ENCODE measurements around the gene ETV5. TPM values are rescaled to one million over a fixed set of nuclear protein-coding genes. Genes with fewer than 3 reads are reported as not detected.

ETV5 gene
- total and polyA plus RNA-seq, 2 donors (not counting 1 experiment from before 2014, with no cell fraction given) = 0.12 to 0.74 TPM

GRCh38 chr3:186121278-186121677 is 12.4 kb upstream of the ETV5 start:
- H3K79me2 ChIP-seq (ENCODE audit: control insufficient read depth, insufficient read depth, low read length) = no peaks in the 10 kb centered on the region
- ATAC-seq (ENCODE audit: low read depth) = no peak
- POLR2A ChIA-PET = interaction anchor here (0.6 kb wide), 1 partner anchor 92 kb away, joined by 4 read pairs; no protein-coding TSS in a partner anchor

GRCh38 chr3:186119499-186119898 is 10.6 kb upstream of the ETV5 start:
- Histone ChIP-seq H4K20me1 (ENCODE audit: control insufficient read depth, insufficient read depth, low read length, poor library complexity, severe bottlenecking) (no peaks in the 10 kb centered on the region), H3K4me2 (replicated peaks; ENCODE audit: low read depth, low read length, poor library complexity, severe bottlenecking) (no peak overlapping the region), H3K36me3 (replicated peaks in 1 of 2; ENCODE audit: control extremely low read depth in 1 of 2, control insufficient read depth in 1 of 2, extremely low read depth in 1 of 2, insufficient read depth in 2 of 2, low read length in 1 of 2) (no peaks in the 10 kb centered on the region), H3K27ac (ENCODE audit: low read length in 2 of 2) (no peak overlapping the region), H3K4me1 (ENCODE audit: control insufficient read depth in 2 of 2, insufficient read depth in 2 of 2, low read length in 2 of 2) (no peaks in the 10 kb centered on the region), H3K79me2 (ENCODE audit: control insufficient read depth, insufficient read depth, low read length) (no peaks in the 10 kb centered on the region), H3K4me3 (ENCODE audit: control extremely low read depth in 1 of 5, extremely low read depth in 1 of 5, insufficient read depth in 1 of 5, low read depth in 2 of 5, low read length in 4 of 5) (no peak overlapping the region), H2AFZ (ENCODE audit: insufficient read depth, low read depth, low read length, poor library complexity, severe bottlenecking) (no peak overlapping the region), H3K9me3 (ENCODE audit: control extremely low read depth in 1 of 3, control insufficient read depth in 2 of 3, insufficient read depth in 1 of 3, low read length in 2 of 3) (no peaks in the 10 kb centered on the region), H3K27me3 (replicated peaks in 1 of 4; ENCODE audit: control extremely low read depth in 1 of 4, control insufficient read depth in 3 of 4, insufficient read depth in 4 of 4, low read length in 3 of 4) (peaks cover 0 to 37% (median 10%) of the 10 kb centered on the region in 4 experiments), H3K9ac (ENCODE audit: low read length) (no peak overlapping the region)
- ATAC-seq (ENCODE audit: low read depth) (no peak), DNase-seq (no peak)
- Mint-ChIP-seq H3K27me3 (peaks cover 66% of the 10 kb centered on the region), H3K4me3 (no peak overlapping the region), H3K4me1 (no peaks in the 10 kb centered on the region), H3K27ac (no peak overlapping the region), H3K9me3 (ENCODE audit: insufficient read depth) (no peaks in the 10 kb centered on the region)
- ChIA-PET POLR2A (no interaction called here), CTCF (no interaction called here)
- intact Hi-C loops (cut with micrococcal nuclease) = no loop called here
- TF ChIP-seq EZH2 (IDR thresholded peaks at IDR 0.05; ENCODE audit: borderline replicate concordance, insufficient read depth, low read depth, low read length, poor library complexity, severe bottlenecking) = no peak
- TF ChIP-seq, protein P1, sequence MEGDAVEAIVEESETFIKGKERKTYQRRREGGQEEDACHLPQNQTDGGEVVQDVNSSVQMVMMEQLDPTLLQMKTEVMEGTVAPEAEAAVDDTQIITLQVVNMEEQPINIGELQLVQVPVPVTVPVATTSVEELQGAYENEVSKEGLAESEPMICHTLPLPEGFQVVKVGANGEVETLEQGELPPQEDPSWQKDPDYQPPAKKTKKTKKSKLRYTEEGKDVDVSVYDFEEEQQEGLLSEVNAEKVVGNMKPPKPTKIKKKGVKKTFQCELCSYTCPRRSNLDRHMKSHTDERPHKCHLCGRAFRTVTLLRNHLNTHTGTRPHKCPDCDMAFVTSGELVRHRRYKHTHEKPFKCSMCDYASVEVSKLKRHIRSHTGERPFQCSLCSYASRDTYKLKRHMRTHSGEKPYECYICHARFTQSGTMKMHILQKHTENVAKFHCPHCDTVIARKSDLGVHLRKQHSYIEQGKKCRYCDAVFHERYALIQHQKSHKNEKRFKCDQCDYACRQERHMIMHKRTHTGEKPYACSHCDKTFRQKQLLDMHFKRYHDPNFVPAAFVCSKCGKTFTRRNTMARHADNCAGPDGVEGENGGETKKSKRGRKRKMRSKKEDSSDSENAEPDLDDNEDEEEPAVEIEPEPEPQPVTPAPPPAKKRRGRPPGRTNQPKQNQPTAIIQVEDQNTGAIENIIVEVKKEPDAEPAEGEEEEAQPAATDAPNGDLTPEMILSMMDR (IDR thresholded peaks at IDR 0.05) = no peak
- WGBS (ENCODE audit: insufficient coverage) = 92% methylated on average over 2 of the region's 4 CpGs

More at GRCh38 chr3:186121278-186121677, 12.4 kb upstream of the ETV5 start:
- Histone ChIP-seq H3K27ac (ENCODE audit: low read length in 2 of 2) (no peak overlapping the region), H4K20me1 (ENCODE audit: control insufficient read depth, insufficient read depth, low read length, poor library complexity, severe bottlenecking) (no peaks in the 10 kb centered on the region), H2AFZ (ENCODE audit: insufficient read depth, low read depth, low read length, poor library complexity, severe bottlenecking) (no peak overlapping the region), H3K9ac (ENCODE audit: low read length) (no peak overlapping the region), H3K4me2 (replicated peaks; ENCODE audit: low read depth, low read length, poor library complexity, severe bottlenecking) (no peak overlapping the region), H3K27me3 (replicated peaks in 1 of 4; ENCODE audit: control extremely low read depth in 1 of 4, control insufficient read depth in 3 of 4, insufficient read depth in 4 of 4, low read length in 3 of 4) (peaks cover 0 to 25% (median 7%) of the 10 kb centered on the region in 4 experiments), H3K4me1 (ENCODE audit: control insufficient read depth in 2 of 2, insufficient read depth in 2 of 2, low read length in 2 of 2) (no peaks in the 10 kb centered on the region), H3K9me3 (ENCODE audit: control extremely low read depth in 1 of 3, control insufficient read depth in 2 of 3, insufficient read depth in 1 of 3, low read length in 2 of 3) (no peaks in the 10 kb centered on the region), H3K36me3 (replicated peaks in 1 of 2; ENCODE audit: control extremely low read depth in 1 of 2, control insufficient read depth in 1 of 2, extremely low read depth in 1 of 2, insufficient read depth in 2 of 2, low read length in 1 of 2) (no peaks in the 10 kb centered on the region), H3K4me3 (ENCODE audit: control extremely low read depth in 1 of 5, extremely low read depth in 1 of 5, insufficient read depth in 1 of 5, low read depth in 2 of 5, low read length in 4 of 5) (no peak overlapping the region)
- Mint-ChIP-seq H3K9me3 (ENCODE audit: insufficient read depth) (no peaks in the 10 kb centered on the region), H3K27me3 (peaks cover 53% of the 10 kb centered on the region), H3K27ac (no peak overlapping the region), H3K4me1 (no peaks in the 10 kb centered on the region), H3K4me3 (no peak overlapping the region)
- 92% methylated on average over 5 of the region's 6 CpGs for WGBS (ENCODE audit: insufficient coverage)
- DNase-seq = no peak
- CTCF ChIA-PET = interaction anchor here (0.6 to 0.7 kb wide), 2 partner anchors 13 to 138 kb away, joined by 3 read pairs; no protein-coding TSS in a partner anchor
- intact Hi-C loops (cut with micrococcal nuclease) = no loop called here
- TF ChIP-seq, protein P1 (IDR thresholded peaks at IDR 0.05) = no peak
- no peak for TF ChIP-seq EZH2 (IDR thresholded peaks at IDR 0.05; ENCODE audit: borderline replicate concordance, insufficient read depth, low read depth, low read length, poor library complexity, severe bottlenecking)
